ENCODE results near the gene PRAMEF20.

GRCh38 chr1:13461977-13462376 is 51.7 kb downstream of the PRAMEF20 start:
- no peak for TF ChIP-seq POLR2AphosphoS5 (IDR thresholded peaks at IDR 0.05; ENCODE audit: insufficient read depth, low read depth, low read length)
- TF ChIP-seq CTCF (IDR thresholded peaks at IDR 0.05; ENCODE audit: extremely low read depth in 1 of 2, insufficient read depth in 1 of 2, low read depth in 1 of 2, low read length in 2 of 2): no peak
